Fibroblast of lung (primary cell): ENCODE results near the gene SEC14L5. TPM values are rescaled to one million over a fixed set of nuclear protein-coding genes. Genes with fewer than 3 reads are reported as not detected.

Experiments used
- DNase-seq, 2 donors: peaks; one replicate each; pipeline versions ENCODE4 v3.0.0 to v3.0.0-alpha.2; 2010; ENCODE audit warnings: low read depth in 2 of 2
- H2AFZ ChIP-seq: 2 replicates; pipeline ENCODE4 v1.5.1; 2012; ENCODE audit warnings: low read length, control low read depth, inconsistent platforms
- H3K27ac ChIP-seq: 2 replicates; pipeline ENCODE4 v1.5.1; 2011; ENCODE audit warnings: low read length, control low read depth; ENCODE audit not compliant: insufficient read depth
- H3K27me3 ChIP-seq: 2 replicates; pipeline ENCODE4 v1.5.1; 2011; ENCODE audit warnings: mild to moderate bottlenecking, low read length; ENCODE audit not compliant: control insufficient read depth, insufficient read depth
- H3K36me3 ChIP-seq: 2 replicates; pipeline ENCODE4 v1.5.1; 2011; ENCODE audit warnings: low read length; ENCODE audit not compliant: control insufficient read depth, insufficient read depth
- H3K4me1 ChIP-seq: 2 replicates; pipeline ENCODE4 v1.5.1; 2011; ENCODE audit warnings: low read length; ENCODE audit not compliant: control insufficient read depth, insufficient read depth; ENCODE audit errors: extremely low read depth
- H3K4me2 ChIP-seq: 2 replicates; pipeline ENCODE4 v1.5.1; 2011; ENCODE audit warnings: low read length, control low read depth; ENCODE audit not compliant: insufficient read depth; ENCODE audit errors: extremely low read depth
- H3K4me3 ChIP-seq, 4 experiments: fragments of 200-600 bp in 1 of 4; sonication (generic) in 1 of 4; replicated peaks in 1 of 4; 2 replicates each; pipeline ENCODE4 v1.5.1; 2011 to 2016; ENCODE audit warnings: low read length in 4 of 4, low read depth in 3 of 4, mild to moderate bottlenecking in 3 of 4, control low read depth in 2 of 4, inconsistent platforms in 1 of 4, mixed read lengths in 1 of 4; ENCODE audit not compliant: insufficient read depth in 1 of 4; ENCODE audit errors: control extremely low read depth in 1 of 4
- H3K79me2 ChIP-seq: 2 replicates; pipeline ENCODE4 v1.5.1; 2012; ENCODE audit warnings: mild to moderate bottlenecking, low read length, inconsistent platforms; ENCODE audit not compliant: control insufficient read depth, insufficient read depth
- H3K9ac ChIP-seq: 2 replicates; pipeline ENCODE4 v1.5.1; 2011; ENCODE audit warnings: mild to moderate bottlenecking, low read length, control low read depth; ENCODE audit not compliant: insufficient read depth
- H3K9me3 ChIP-seq: 2 replicates; pipeline ENCODE4 v1.5.1; 2012; ENCODE audit warnings: low read depth, low read length; ENCODE audit not compliant: control insufficient read depth, insufficient read depth
- H4K20me1 ChIP-seq: 2 replicates; pipeline ENCODE4 v1.5.1; 2011; ENCODE audit warnings: low read length; ENCODE audit not compliant: control insufficient read depth, insufficient read depth; ENCODE audit errors: extremely low read depth
- EZH2 ChIP-seq: IDR thresholded peaks from 2 replicates; pipeline ENCODE4 v1.5.1; 2012; ENCODE audit warnings: low read length, control low read depth, mild to moderate bottlenecking; ENCODE audit errors: missing control alignments
- polyA plus RNA-seq, 2 donors: library from polyadenylated mRNA; depleted of rRNA in 1 of 2; stranded (reverse) in 1 of 2; unstranded in 1 of 2; fragments of >200 nt; gene quantifications; 2 replicates each; pipeline ENCODE4 v1.2.1, GENCODE V29; 2011 to 2012; ENCODE audit warnings: missing spikeins in 1 of 2
- total RNA-seq: library from RNA; depleted of rRNA; stranded (reverse); fragments of >200 nt; gene quantifications from 2 replicates; pipeline ENCODE4 v1.2.1, GENCODE V29; 2014
- TF ChIP-seq, protein P1 (sequence below), 2 donors: IDR thresholded peaks in 1 of 2; conservative IDR thresholded peaks in 1 of 2; 1 replicate in 1 of 2; 2 replicates in 1 of 2; pipeline ENCODE4 v1.5.1; 2011 to 2012; ENCODE audit warnings: low read length in 2 of 2, control low read depth in 1 of 2, inconsistent platforms in 1 of 2, low read depth in 1 of 2, mild to moderate bottlenecking in 1 of 2

The SEC14L5 gene
- total and polyA plus RNA-seq, 2 donors (not counting 1 experiment from before 2014, with no cell fraction given): 0.05 to 0.99 TPM

DNA sequence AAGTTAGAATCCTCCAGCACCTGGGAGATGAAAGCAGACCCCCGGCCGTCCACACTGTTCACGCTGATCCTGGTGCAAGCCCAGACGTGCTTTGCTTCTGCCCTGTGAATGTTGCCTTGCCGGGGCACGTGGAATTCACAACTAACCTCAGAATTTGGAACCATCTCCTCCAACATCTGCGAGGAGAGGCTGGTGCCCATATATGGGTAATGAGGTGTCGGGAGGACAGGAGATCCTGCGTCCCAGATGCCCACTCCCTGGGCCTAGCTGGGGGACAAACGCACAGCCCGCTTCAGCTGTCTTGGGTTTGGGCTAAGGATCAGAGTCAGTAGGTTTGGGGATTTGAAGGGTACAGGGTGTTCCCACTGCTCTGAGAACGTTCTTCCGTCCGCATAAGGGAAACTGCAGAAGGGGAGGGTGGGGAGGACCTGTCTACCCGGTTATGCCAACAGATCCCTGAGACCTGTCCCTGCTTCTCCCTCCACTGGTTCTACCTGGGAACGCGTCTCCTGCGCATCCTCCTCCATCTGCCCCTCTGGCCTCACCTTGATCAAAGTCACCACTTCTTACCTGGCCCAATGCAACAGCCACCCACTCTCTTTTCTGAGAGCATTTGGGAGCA, 35.3 kb upstream of the SEC14L5 start:
- Histone ChIP-seq H3K9ac (no peak overlapping the region), H3K79me2 (no peaks in the 10 kb centered on the region), H3K4me1 (no peaks in the 10 kb centered on the region), H3K27ac (no peak overlapping the region), H3K4me2 (no peak overlapping the region), H3K9me3 (no peaks in the 10 kb centered on the region), H2AFZ (no peak overlapping the region), H3K36me3 (no peaks in the 10 kb centered on the region), H3K4me3 (no peak overlapping the region), H4K20me1 (no peaks in the 10 kb centered on the region), H3K27me3 (no peaks in the 10 kb centered on the region)
- DNase-seq: no peak
- TF ChIP-seq EZH2: no peak
- TF ChIP-seq, protein P1, sequence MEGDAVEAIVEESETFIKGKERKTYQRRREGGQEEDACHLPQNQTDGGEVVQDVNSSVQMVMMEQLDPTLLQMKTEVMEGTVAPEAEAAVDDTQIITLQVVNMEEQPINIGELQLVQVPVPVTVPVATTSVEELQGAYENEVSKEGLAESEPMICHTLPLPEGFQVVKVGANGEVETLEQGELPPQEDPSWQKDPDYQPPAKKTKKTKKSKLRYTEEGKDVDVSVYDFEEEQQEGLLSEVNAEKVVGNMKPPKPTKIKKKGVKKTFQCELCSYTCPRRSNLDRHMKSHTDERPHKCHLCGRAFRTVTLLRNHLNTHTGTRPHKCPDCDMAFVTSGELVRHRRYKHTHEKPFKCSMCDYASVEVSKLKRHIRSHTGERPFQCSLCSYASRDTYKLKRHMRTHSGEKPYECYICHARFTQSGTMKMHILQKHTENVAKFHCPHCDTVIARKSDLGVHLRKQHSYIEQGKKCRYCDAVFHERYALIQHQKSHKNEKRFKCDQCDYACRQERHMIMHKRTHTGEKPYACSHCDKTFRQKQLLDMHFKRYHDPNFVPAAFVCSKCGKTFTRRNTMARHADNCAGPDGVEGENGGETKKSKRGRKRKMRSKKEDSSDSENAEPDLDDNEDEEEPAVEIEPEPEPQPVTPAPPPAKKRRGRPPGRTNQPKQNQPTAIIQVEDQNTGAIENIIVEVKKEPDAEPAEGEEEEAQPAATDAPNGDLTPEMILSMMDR (conservative IDR thresholded peaks at IDR 0.05 in 1 of 2, IDR thresholded peaks at IDR 0.05 in 1 of 2; ENCODE audit: low read depth in 1 of 2, low read length in 2 of 2): no peak

DNA sequence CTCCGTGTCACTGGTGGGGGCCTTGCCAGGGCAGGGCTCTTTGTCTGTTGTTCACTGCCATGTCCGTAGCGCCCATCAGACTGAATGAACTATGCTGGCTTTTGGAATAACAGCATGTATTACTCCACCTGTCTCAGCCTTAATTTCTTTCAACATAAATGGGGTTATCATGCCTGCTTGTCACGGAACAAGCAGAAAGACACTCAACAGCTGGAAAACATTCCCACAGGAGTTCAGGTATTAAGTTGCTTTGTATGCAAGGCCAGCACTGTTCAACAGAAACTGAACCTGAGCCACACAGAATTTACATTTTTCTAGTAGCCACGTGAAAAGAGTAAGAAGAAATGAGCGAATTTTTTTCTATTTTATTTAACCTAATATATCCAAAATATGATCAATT, 34.3 kb upstream of the SEC14L5 start:
- H3K36me3 ChIP-seq: no peaks in the 10 kb centered on the region
- no peak overlapping the region for H2AFZ ChIP-seq

DNA sequence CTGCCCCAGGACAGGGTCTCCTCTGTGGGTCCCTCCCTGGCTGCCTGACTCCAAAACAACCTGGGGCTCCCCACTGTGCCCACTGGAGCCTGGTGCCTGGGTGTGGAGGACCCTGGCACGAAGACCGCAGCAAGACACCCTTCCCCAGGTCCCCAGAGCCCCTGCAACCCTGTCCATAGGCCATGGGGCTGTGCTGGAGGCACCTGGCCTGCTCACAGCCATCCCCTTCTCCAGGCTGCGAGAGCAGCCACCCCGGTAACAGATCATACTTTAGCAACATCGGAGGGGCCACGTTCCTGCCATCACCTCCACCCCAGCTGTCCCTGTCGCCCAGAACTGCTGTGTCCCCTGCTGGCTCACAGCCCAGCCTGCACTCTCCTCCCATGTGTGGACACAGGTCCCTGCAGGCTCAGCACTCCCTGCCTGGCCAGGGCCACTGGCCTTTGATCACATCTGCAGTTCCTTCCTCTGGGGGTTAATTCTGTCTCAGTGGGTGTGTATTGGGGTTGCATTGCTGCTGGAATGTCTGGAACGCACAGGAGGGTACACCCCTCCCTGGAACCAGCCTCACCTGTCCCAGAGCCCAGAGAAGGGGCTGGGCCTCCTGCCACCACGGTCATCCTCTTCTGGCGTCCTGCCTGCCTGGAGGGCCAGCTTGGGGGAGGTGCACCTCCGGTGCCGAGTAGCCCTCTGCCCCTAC, 33.4 kb upstream of the SEC14L5 start:
- TF ChIP-seq EZH2: no peak
- TF ChIP-seq, protein P1 (conservative IDR thresholded peaks at IDR 0.05 in 1 of 2, IDR thresholded peaks at IDR 0.05 in 1 of 2; ENCODE audit: low read depth in 1 of 2, low read length in 2 of 2): no peak
- Histone ChIP-seq H3K4me2 (no peak overlapping the region), H3K27ac (no peak overlapping the region), H4K20me1 (no peaks in the 10 kb centered on the region), H3K9me3 (no peaks in the 10 kb centered on the region), H3K27me3 (no peaks in the 10 kb centered on the region), H2AFZ (no peak overlapping the region), H3K4me1 (no peaks in the 10 kb centered on the region), H3K4me3 (no peak overlapping the region), H3K9ac (no peak overlapping the region), H3K36me3 (no peaks in the 10 kb centered on the region), H3K79me2 (no peaks in the 10 kb centered on the region)
- DNase-seq: no peak

More for the DNA sequence above, 34.3 kb upstream of the SEC14L5 start:
- TF ChIP-seq, protein P1 (conservative IDR thresholded peaks at IDR 0.05 in 1 of 2, IDR thresholded peaks at IDR 0.05 in 1 of 2; ENCODE audit: low read depth in 1 of 2, low read length in 2 of 2): no peak
- TF ChIP-seq EZH2: no peak
- DNase-seq: no peak
- H3K4me1 ChIP-seq: no peaks in the 10 kb centered on the region
- no peak overlapping the region for H3K4me3 ChIP-seq
- H3K27me3 ChIP-seq: no peaks in the 10 kb centered on the region
- H3K9ac ChIP-seq: no peak overlapping the region
- no peaks in the 10 kb centered on the region for H3K9me3 ChIP-seq
- H3K27ac ChIP-seq: no peak overlapping the region
- H3K4me2 ChIP-seq: no peak overlapping the region
- no peaks in the 10 kb centered on the region for H3K79me2 ChIP-seq
- H4K20me1 ChIP-seq: no peaks in the 10 kb centered on the region
